Measurements from ENCODE around the gene DEGS2. TPM values are rescaled to one million over a fixed set of nuclear protein-coding genes. Genes with fewer than 3 reads are reported as not detected.

Gene DEGS2
- total RNA-seq, 1 donor from 2014 or later: 0.34 TPM

DNA sequence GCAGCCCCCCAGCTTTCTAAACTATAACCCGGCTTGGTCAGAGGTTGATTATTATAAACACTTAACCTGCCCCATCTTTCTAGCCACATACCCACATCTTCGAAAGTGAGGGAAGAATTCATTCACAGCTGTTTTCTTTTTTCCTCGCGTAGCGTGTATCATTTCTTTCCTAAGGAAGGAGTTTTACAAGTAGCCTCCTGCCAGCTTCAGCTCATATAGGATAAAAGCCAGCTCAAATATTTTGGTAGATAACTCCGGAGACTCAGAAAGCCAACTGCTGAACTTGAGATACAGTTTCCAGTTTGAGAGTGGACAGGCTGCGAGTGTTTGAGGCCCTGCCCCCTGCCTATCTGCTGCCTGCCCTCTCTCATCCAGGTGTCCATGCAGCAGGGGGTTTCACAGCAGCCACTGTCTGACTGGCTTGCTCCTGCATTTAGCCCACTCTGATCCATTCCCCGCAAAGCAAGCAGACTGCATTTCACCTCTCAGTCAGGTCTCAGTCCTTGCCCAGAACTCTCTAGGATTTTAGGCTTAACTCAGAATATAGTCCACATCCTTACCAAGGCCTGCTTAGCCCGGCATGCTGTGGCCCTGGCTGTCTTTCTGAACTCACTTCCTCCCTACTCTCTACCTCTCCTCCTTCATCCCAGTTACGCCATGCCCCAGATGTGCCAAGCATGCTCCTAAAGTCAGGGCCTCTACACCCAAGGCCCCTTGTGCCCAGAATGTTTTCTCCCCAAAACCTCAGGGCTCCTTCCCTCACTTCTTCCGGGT is 47.3 kb downstream of the DEGS2 start:
- peaks cover 13% of the 10 kb centered on the region for H3K4me1 Mint-ChIP-seq (ENCODE audit: low read depth, unreplicated experiment)
- no peak overlapping the region for H3K4me3 Mint-ChIP-seq (ENCODE audit: unreplicated experiment)
- H3K9me3 Mint-ChIP-seq (ENCODE audit: unreplicated experiment): peaks cover 21% of the 10 kb centered on the region
- H3K27me3 Mint-ChIP-seq (ENCODE audit: unreplicated experiment): peaks cover 11% of the 10 kb centered on the region
- no peaks in the 10 kb centered on the region for H3K36me3 Mint-ChIP-seq (ENCODE audit: unreplicated experiment)
- TF ChIP-seq, protein P1, sequence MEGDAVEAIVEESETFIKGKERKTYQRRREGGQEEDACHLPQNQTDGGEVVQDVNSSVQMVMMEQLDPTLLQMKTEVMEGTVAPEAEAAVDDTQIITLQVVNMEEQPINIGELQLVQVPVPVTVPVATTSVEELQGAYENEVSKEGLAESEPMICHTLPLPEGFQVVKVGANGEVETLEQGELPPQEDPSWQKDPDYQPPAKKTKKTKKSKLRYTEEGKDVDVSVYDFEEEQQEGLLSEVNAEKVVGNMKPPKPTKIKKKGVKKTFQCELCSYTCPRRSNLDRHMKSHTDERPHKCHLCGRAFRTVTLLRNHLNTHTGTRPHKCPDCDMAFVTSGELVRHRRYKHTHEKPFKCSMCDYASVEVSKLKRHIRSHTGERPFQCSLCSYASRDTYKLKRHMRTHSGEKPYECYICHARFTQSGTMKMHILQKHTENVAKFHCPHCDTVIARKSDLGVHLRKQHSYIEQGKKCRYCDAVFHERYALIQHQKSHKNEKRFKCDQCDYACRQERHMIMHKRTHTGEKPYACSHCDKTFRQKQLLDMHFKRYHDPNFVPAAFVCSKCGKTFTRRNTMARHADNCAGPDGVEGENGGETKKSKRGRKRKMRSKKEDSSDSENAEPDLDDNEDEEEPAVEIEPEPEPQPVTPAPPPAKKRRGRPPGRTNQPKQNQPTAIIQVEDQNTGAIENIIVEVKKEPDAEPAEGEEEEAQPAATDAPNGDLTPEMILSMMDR (IDR thresholded peaks at IDR 0.05; ENCODE audit: partially characterized antibody, unreplicated experiment): no peak
- DNase-seq: no peak
- H3K27ac Mint-ChIP-seq (ENCODE audit: unreplicated experiment): no peak overlapping the region

DNA sequence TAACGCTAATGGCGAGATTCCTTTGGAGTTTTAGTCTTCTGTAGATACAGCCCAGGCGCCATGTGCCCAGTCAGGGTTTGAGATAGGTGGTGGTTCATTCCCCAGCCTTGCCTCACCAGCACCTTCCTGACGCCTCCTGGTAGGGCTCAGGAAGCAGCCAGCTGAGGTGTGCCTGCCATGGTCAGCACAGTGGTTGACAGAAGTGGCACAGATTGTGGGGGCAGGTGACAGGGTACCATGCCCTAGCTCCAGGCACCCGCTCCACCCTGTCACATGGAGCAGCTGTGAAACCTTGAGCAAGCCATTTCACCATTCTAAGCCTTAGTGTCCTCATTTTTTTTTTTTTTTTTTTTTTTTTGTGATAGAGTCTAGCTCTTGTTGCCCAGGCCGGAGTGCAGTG is 48.6 kb downstream of the DEGS2 start:
- peaks cover 18% of the 10 kb centered on the region for H3K9me3 Mint-ChIP-seq (ENCODE audit: unreplicated experiment)
- H3K27me3 Mint-ChIP-seq (ENCODE audit: unreplicated experiment): peaks cover 9% of the 10 kb centered on the region
- H3K4me3 Mint-ChIP-seq (ENCODE audit: unreplicated experiment): no peak overlapping the region
- no peak overlapping the region for H3K27ac Mint-ChIP-seq (ENCODE audit: unreplicated experiment)
- no peaks in the 10 kb centered on the region for H3K36me3 Mint-ChIP-seq (ENCODE audit: unreplicated experiment)
- TF ChIP-seq, protein P1 (IDR thresholded peaks at IDR 0.05; ENCODE audit: partially characterized antibody, unreplicated experiment): no peak
- peaks cover 13% of the 10 kb centered on the region for H3K4me1 Mint-ChIP-seq (ENCODE audit: low read depth, unreplicated experiment)
- no peak for DNase-seq

DNA sequence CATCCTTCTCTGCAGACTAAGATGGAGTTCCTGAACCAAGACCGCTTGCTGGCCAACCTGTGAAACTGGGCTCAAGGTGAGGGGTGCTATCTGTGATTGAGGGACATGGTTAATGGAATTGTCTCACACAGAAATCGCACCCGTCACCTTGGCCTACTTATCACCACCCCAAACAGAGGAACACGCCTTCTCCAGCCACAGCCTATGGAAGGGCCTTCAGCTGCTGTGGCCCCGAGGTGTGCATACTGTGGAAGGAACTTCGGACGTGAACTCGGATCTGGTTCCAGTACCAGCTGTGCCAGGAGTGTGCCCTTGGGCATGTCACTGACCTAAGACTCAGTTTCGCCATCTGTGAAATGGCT is 49.9 kb downstream of the DEGS2 start:
- Mint-ChIP-seq H3K9me3 (ENCODE audit: unreplicated experiment) (peaks cover 16% of the 10 kb centered on the region), H3K27me3 (ENCODE audit: unreplicated experiment) (peaks cover 9% of the 10 kb centered on the region), H3K4me3 (ENCODE audit: unreplicated experiment) (no peak overlapping the region), H3K36me3 (ENCODE audit: unreplicated experiment) (no peaks in the 10 kb centered on the region), H3K27ac (ENCODE audit: unreplicated experiment) (no peak overlapping the region), H3K4me1 (ENCODE audit: low read depth, unreplicated experiment) (peaks cover 13% of the 10 kb centered on the region)
- TF ChIP-seq, protein P1 (IDR thresholded peaks at IDR 0.05; ENCODE audit: partially characterized antibody, unreplicated experiment): no peak
- DNase-seq: no peak

DNA sequence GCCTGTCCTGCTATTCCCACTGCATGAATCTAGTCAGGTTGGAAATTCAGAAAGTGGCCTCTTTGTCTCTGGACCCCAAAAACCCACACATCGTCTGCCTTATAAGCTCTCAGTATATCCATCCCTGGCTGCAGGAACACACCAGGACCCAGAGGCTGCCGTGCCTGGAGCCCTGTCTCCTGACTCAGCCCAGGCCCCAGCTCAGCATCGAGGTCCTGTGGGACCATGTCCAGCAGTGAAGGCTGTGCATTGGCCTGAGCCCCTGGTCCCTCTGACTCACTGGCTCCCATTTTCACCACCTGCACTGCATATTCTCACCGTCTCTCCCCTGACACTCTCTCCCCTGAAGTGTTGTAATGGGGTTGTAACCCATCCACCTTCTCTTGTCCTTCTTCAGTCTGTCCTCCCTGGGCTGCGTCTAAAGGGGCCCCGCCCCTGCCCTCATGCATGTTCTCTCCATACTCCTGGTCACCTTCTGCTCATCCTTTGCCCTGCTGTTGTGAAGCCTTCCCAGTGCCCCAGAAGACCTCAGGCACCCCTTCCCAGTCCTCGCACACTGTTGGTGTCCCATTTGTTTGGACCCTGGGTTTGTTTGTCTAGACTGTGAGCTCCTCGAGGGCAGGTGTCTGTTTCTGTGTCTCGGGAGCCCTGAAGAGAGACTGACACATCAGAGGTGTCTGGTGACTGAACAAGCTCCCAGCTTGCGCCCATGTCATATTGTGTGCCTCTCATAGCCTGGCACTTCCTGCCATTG is 50.4 kb downstream of the DEGS2 start:
- peaks cover 9% of the 10 kb centered on the region for H3K27me3 Mint-ChIP-seq (ENCODE audit: unreplicated experiment)
- H3K36me3 Mint-ChIP-seq (ENCODE audit: unreplicated experiment): no peaks in the 10 kb centered on the region
- H3K9me3 Mint-ChIP-seq (ENCODE audit: unreplicated experiment): peaks cover 19% of the 10 kb centered on the region
- H3K4me1 Mint-ChIP-seq (ENCODE audit: low read depth, unreplicated experiment): peaks cover 13% of the 10 kb centered on the region
- peak overlapping the region; percentile 86 for H3K27ac Mint-ChIP-seq (ENCODE audit: unreplicated experiment)
- peak overlapping the region; percentile 63 for H3K4me3 Mint-ChIP-seq (ENCODE audit: unreplicated experiment)
- no peak for DNase-seq
- TF ChIP-seq, protein P1 (IDR thresholded peaks at IDR 0.05; ENCODE audit: partially characterized antibody, unreplicated experiment): no peak
